Kidney capillary endothelial cell (primary cell): Measurements from ENCODE around the gene WHRN.

ENCODE experiments used
- DNase-seq: peaks from one replicate; pipeline ENCODE4 v3.0.0-alpha.2; 2018; ENCODE audit warnings: low spot score

Gene WHRN

GRCh38 chr9:114397219-114397847 is 107.9 kb downstream of the WHRN start:
- DNase-seq, result no peak

- no peak for DNase-seq
These were observed 108.6 kb downstream of the WHRN start for GRCh38 chr9:114396558-114397218.

GRCh38 chr9:114395768-114396167 is 109.5 kb downstream of the WHRN start:
- DNase-seq, result no peak

- no peak for DNase-seq
These were observed 110.0 kb downstream of the WHRN start for GRCh38 chr9:114395334-114395617.

- no peak for DNase-seq
These were observed 110.5 kb downstream of the WHRN start for GRCh38 chr9:114394523-114395333.

- DNase-seq, result no peak
These were observed 112.5 kb downstream of the WHRN start for GRCh38 chr9:114392749-114393112.

- no peak for DNase-seq
These were observed 114.3 kb downstream of the WHRN start for GRCh38 chr9:114390952-114391351.

- no peak for DNase-seq
These were observed 115.5 kb downstream of the WHRN start for GRCh38 chr9:114389612-114390368.

GRCh38 chr9:114388764-114389375 is 116.4 kb downstream of the WHRN start:
- no peak for DNase-seq

GRCh38 chr9:114388357-114388682 is 117.0 kb downstream of the WHRN start:
- DNase-seq, result no peak

- DNase-seq, result peak; percentile 79
These were observed 117.5 kb downstream of the WHRN start, which contains the start of gene AKNA for GRCh38 chr9:114387680-114388356. TSS of gene AKNA (minus strand) at chr9:114387982. CDS start at chr9:114381333, 6,649 bp downstream.

GRCh38 chr9:114386886-114387679 is 118.2 kb downstream of the WHRN start:
- no peak for DNase-seq

GRCh38 chr9:114386361-114386885 is 118.8 kb downstream of the WHRN start:
- no peak for DNase-seq

- DNase-seq, result peak; percentile 70
These were observed 119.7 kb downstream of the WHRN start for GRCh38 chr9:114385397-114386181.

- no peak for DNase-seq
These were observed 120.4 kb downstream of the WHRN start for GRCh38 chr9:114384836-114385396.

GRCh38 chr9:114384341-114384740 is 120.9 kb downstream of the WHRN start:
- no peak for DNase-seq

GRCh38 chr9:114383521-114384231 is 121.6 kb downstream of the WHRN start:
- no peak for DNase-seq

GRCh38 chr9:114382699-114383520 is 122.4 kb downstream of the WHRN start:
- no peak for DNase-seq
